HepG2 (cell line): Measurements from ENCODE around the gene WDR41. TPM values are rescaled to one million over a fixed set of nuclear protein-coding genes. Genes with fewer than 3 reads are reported as not detected.

Source experiments
- ATAC-seq: fragments of 200-7000 bp; cut with Tn5 transposase; 3 replicates; pipeline ENCODE4 v1.9.1; 2020; ENCODE audit warnings: mild to moderate bottlenecking, moderate library complexity
- BruUV-seq: library from RNA; stranded (reverse); fragments of 400-500 nt; replicated peaks from 2 replicates; lab custom pipeline; 2021; lab: Mats Ljungman, UMichigan
- CTCF ChIA-PET: fragments of 300-600 bp; formaldehyde crosslinking; extraction: SDS; loops from one replicate; lab custom pipeline; 2021; ENCODE audit warnings: low total read pairs, inconsistent platforms, low intra/inter-chr PET ratio; lab: Yijun Ruan, JAX
- POLR2A ChIA-PET: fragments of 350-600 bp; sonication (Branson Sonifier 250); formaldehyde crosslinking; loops from one replicate; lab custom pipeline; 2020; ENCODE audit warnings: antibody characterized with exemption, inconsistent platforms; lab: Yijun Ruan, JAX
- DNase-seq: peaks from one replicate; pipeline ENCODE4 v3.0.0-alpha.2; 2015; ENCODE audit warnings: low spot score
- FAIRE-seq: peaks from 3 replicates; lab custom pipeline; 2011; peaks lifted over from hg19 to GRCh38; lab: Jason Lieb, UNC
- H2AFZ ChIP-seq: one replicate; pipeline ENCODE4 v1.6.1; 2011; ENCODE audit warnings: low read length, inconsistent platforms
- H3K27ac ChIP-seq: fragments of 300-600 bp; 3 replicates; pipeline ENCODE4 v1.8.0; 2011; ENCODE audit warnings: mixed run types, mild to moderate bottlenecking, mixed read lengths, low read length, inconsistent platforms; ENCODE audit not compliant: insufficient read depth; ENCODE audit errors: extremely low read length
- H3K27me3 ChIP-seq, 2 experiments: fragments of 200-600 bp in 1 of 2; 2 replicates in 1 of 2; 3 replicates in 1 of 2; pipeline versions ENCODE4 v1.6.0 to v1.8.0; 2011; ENCODE audit warnings: low read length in 2 of 2, mild to moderate bottlenecking in 2 of 2, moderate library complexity in 2 of 2, inconsistent platforms in 1 of 2; ENCODE audit not compliant: insufficient read depth in 2 of 2, control insufficient read depth in 1 of 2
- H3K36me3 ChIP-seq, 2 experiments: fragments of 200-600 bp in 1 of 2; replicated peaks in 1 of 2; 2 replicates in 1 of 2; 3 replicates in 1 of 2; pipeline versions ENCODE4 v1.5.1 to v1.8.0; 2011; ENCODE audit warnings: low read length in 2 of 2, inconsistent platforms in 1 of 2; ENCODE audit not compliant: insufficient read depth in 2 of 2, control insufficient read depth in 1 of 2
- H3K4me1 ChIP-seq: 2 replicates; pipeline ENCODE4 v1.5.1; 2012; ENCODE audit warnings: low read length, inconsistent platforms; ENCODE audit not compliant: insufficient read depth
- H3K4me2 ChIP-seq: 2 replicates; pipeline ENCODE4 v1.6.0; 2011; ENCODE audit warnings: low read depth, low read length, inconsistent platforms
- H3K4me3 ChIP-seq, 3 experiments: fragments of 200-600 bp in 1 of 3; sonication (generic), shearing (Covaris generic) in 1 of 3; replicated peaks in 1 of 3; 2 replicates each; pipeline ENCODE4 v1.5.1; 2011 to 2016; ENCODE audit warnings: low read length in 3 of 3, inconsistent platforms in 2 of 3, low read depth in 2 of 3, mild to moderate bottlenecking in 2 of 3, control low read depth in 1 of 3, mixed read lengths in 1 of 3; ENCODE audit not compliant: insufficient read depth in 1 of 3
- H3K79me2 ChIP-seq: one replicate; pipeline ENCODE4 v1.6.1; 2011; ENCODE audit warnings: low read length, inconsistent platforms; ENCODE audit not compliant: insufficient read depth
- H3K9ac ChIP-seq: 2 replicates; pipeline ENCODE4 v1.6.0; 2011; ENCODE audit warnings: mild to moderate bottlenecking, low read depth, low read length, inconsistent platforms; ENCODE audit not compliant: insufficient read depth
- H3K9me3 ChIP-seq: 2 replicates; pipeline ENCODE4 v1.5.1; 2012; ENCODE audit warnings: mild to moderate bottlenecking, low read length
- H4K20me1 ChIP-seq: 2 replicates; pipeline ENCODE4 v1.6.0; 2011; ENCODE audit warnings: inconsistent platforms, mild to moderate bottlenecking, low read length, moderate library complexity; ENCODE audit not compliant: insufficient read depth
- BCLAF1 ChIP-seq: fragments of 450-650 bp; IDR thresholded peaks from 2 replicates; pipeline ENCODE4 v1.6.1; 2017; ENCODE audit warnings: mild to moderate bottlenecking
- GZF1 ChIP-seq: sonication (generic); formaldehyde crosslinking; IDR thresholded peaks from 2 replicates; pipeline ENCODE4 v1.5.1; 2020; ENCODE audit warnings: mild to moderate bottlenecking, missing genetic modification reagents
- KAT8 ChIP-seq: IDR thresholded peaks from 2 replicates; pipeline ENCODE4 v1.6.1; 2016; ENCODE audit warnings: missing genetic modification reagents, missing compliant biosample characterization
- POLR2A ChIP-seq, 2 experiments: IDR thresholded peaks; 2 replicates each; pipeline ENCODE4 v1.6.1; 2011; ENCODE audit warnings: low read depth in 2 of 2, low read length in 2 of 2, mild to moderate bottlenecking in 1 of 2, moderate library complexity in 1 of 2; ENCODE audit not compliant: insufficient read depth in 1 of 2
- RXRA ChIP-seq: sonication (generic); formaldehyde crosslinking; IDR thresholded peaks from 2 replicates; pipeline ENCODE4 v1.5.1; 2020; ENCODE audit warnings: missing genetic modification reagents
- TBP ChIP-seq: sonication (generic); formaldehyde crosslinking; IDR thresholded peaks from 2 replicates; pipeline ENCODE4 v1.5.0; 2020; ENCODE audit warnings: missing genetic modification reagents
- ZBTB26 ChIP-seq: IDR thresholded peaks from 2 replicates; pipeline ENCODE4 v1.6.1; 2016; ENCODE audit warnings: missing compliant biosample characterization, missing genetic modification reagents, borderline replicate concordance
- ZBTB37 ChIP-seq: sonication (generic); formaldehyde crosslinking; IDR thresholded peaks from 2 replicates; pipeline ENCODE4 v1.4.0; 2020; ENCODE audit warnings: mild to moderate bottlenecking, missing genetic modification reagents
- ZNF142 ChIP-seq: sonication (generic); formaldehyde crosslinking; IDR thresholded peaks from 2 replicates; pipeline ENCODE4 v1.4.0; 2020; ENCODE audit warnings: missing genetic modification reagents
- ZNF33B ChIP-seq: sonication (generic); formaldehyde crosslinking; IDR thresholded peaks from 2 replicates; pipeline ENCODE4 v1.5.1; 2020; ENCODE audit warnings: mild to moderate bottlenecking, missing genetic modification reagents
- WGBS: methylation state at CpG from one replicate; pipeline ENCODE4 v1.1.6; 2017; ENCODE audit warnings: low lambda C conversion rate; 5-methylcytosine and 5-hydroxymethylcytosine counted together
- in situ Hi-C: cut with HindIII; loops from 2 replicates; pipeline ENCODE4 v1.10.0; 2017; ENCODE audit warnings: low pct_unique_long_range_greater_than_20kb; ENCODE audit not compliant: extremely low pct_ligation_motif_present
- intact Hi-C: fragments of 100-400 bp; cut with micrococcal nuclease; formaldehyde crosslinking; loops from one replicate; pipeline ENCODE4 v1.10.0; 2022; ENCODE audit not compliant: unreplicated experiment
- polyA plus RNA-seq, 8 experiments: library from polyadenylated mRNA; depleted of rRNA in 3 of 8; stranded (reverse) in 7 of 8; unstranded in 1 of 8; fragments of >200 nt; fragmentation: Illumina TruSeq in 4 of 8; extraction: Trizol in 4 of 8; gene quantifications; 2 replicates each; pipeline versions ENCODE4 v1.2.1 to v1.2.3, GENCODE V29; 2011 to 2016; ENCODE audit warnings: low read depth in 4 of 8, missing spikeins in 1 of 8, mixed read lengths in 1 of 8; ENCODE audit not compliant: insufficient read depth in 1 of 8
- total RNA-seq, 5 experiments: library from RNA; depleted of rRNA; stranded (reverse); fragments of >200 nt; fragmentation: Illumina TruSeq; extraction: Trizol; gene quantifications; 2 replicates each; pipeline ENCODE4 v1.2.3, GENCODE V29; 2016; ENCODE audit warnings: low read depth in 1 of 5

Gene WDR41
- total and polyA plus RNA-seq, 2 of the 13 experiments (the other 11 are each of a cell fraction or from before 2014, with no cell fraction given), result 18.9 to 39.3 TPM

GRCh38 chr5:77418162-77418561, 74.0 kb downstream of the WDR41 start (continued):
- TF ChIP-seq BCLAF1 (no peak), TBP (no peak), ZBTB26 (peak; percentile 89), ZBTB37 (CRISPR knock-in tag) (no peak), RXRA (CRISPR knock-in tag) (peak; percentile 19; the same call in 1 of the 2 replicates), POLR2A (IDR thresholded peaks at IDR 0.05; ENCODE audit: insufficient read depth in 1 of 2, low read depth in 2 of 2, low read length in 2 of 2) (no peak)

- Histone ChIP-seq H3K9me3 (no peaks in the 10 kb centered on the region), H3K9ac (no peak overlapping the region), H2AFZ (no peak overlapping the region), H4K20me1 (no peaks in the 10 kb centered on the region), H3K27me3 (peaks cover 0 to 2% of the 10 kb centered on the region in 2 experiments; a peak in 1 of 5 replicates), H3K79me2 (no peaks in the 10 kb centered on the region), H3K4me3 (no peak overlapping the region), H3K27ac (no peak overlapping the region), H3K4me2 (no peak overlapping the region), H3K4me1 (peaks cover 5% of the 10 kb centered on the region; the same call in 1 of the 2 replicates), H3K36me3 (no peaks in the 10 kb centered on the region)
- in situ Hi-C loops (no loop called here), intact Hi-C loops (no loop called here)
- ChIA-PET CTCF (no interaction called here), POLR2A (no interaction called here)
- TF ChIP-seq ZNF142 (no peak), KAT8 (no peak), ZNF33B (CRISPR knock-in tag) (no peak), GZF1 (CRISPR knock-in tag) (no peak)
- no peak for DNase-seq
- no peak for ATAC-seq
- 47% methylated on average over 7 of the region's 7 CpGs for WGBS
- no peak for FAIRE-seq
- BruUV-seq, result no TSS peak
These were observed 79.1 kb downstream of the WDR41 start for GRCh38 chr5:77413049-77413448.
